H9 (cell line): ENCODE data around the gene RABGAP1L. TPM values are rescaled to one million over a fixed set of nuclear protein-coding genes. Genes with fewer than 3 reads are reported as not detected.

Experiments
- DNase-seq: peaks from one replicate; pipeline ENCODE4 v3.0.0-alpha.2; 2017
- H2AFZ ChIP-seq: one replicate; pipeline ENCODE4 v1.6.1; 2013; ENCODE audit warnings: mild to moderate bottlenecking, low read length, control low read depth, moderate library complexity
- H2AK5ac ChIP-seq: 2 replicates; pipeline ENCODE4 v1.6.1; 2013; ENCODE audit warnings: low read length, control low read depth, mixed read lengths; ENCODE audit not compliant: insufficient read length
- H2BK120ac ChIP-seq: one replicate; pipeline ENCODE4 v1.6.1; 2013; ENCODE audit warnings: low read depth, mild to moderate bottlenecking, low read length, control low read depth, inconsistent platforms; ENCODE audit not compliant: poor library complexity, severe bottlenecking
- H2BK12ac ChIP-seq: 2 replicates; pipeline ENCODE4 v1.6.1; 2013; ENCODE audit warnings: low read length, control low read depth, mixed read lengths, low read depth; ENCODE audit not compliant: insufficient read length
- H2BK15ac ChIP-seq: 2 replicates; pipeline ENCODE4 v1.6.1; 2013; ENCODE audit warnings: low read depth, low read length, control low read depth
- H2BK20ac ChIP-seq: one replicate; pipeline ENCODE4 v1.6.1; 2013; ENCODE audit warnings: low read depth, mild to moderate bottlenecking, low read length, control low read depth, inconsistent platforms; ENCODE audit not compliant: poor library complexity, severe bottlenecking
- H2BK5ac ChIP-seq: 2 replicates; pipeline ENCODE4 v1.6.1; 2013; ENCODE audit warnings: low read length, control low read depth, mixed read lengths; ENCODE audit not compliant: insufficient read length
- H3K14ac ChIP-seq: 2 replicates; pipeline ENCODE4 v1.6.1; 2013; ENCODE audit warnings: low read length, control low read depth; ENCODE audit not compliant: insufficient read depth
- H3K18ac ChIP-seq: 2 replicates; pipeline ENCODE4 v1.6.1; 2013; ENCODE audit warnings: low read depth, mild to moderate bottlenecking, mixed read lengths, low read length, control low read depth; ENCODE audit not compliant: insufficient read length
- H3K23ac ChIP-seq: 2 replicates; pipeline ENCODE4 v1.6.1; 2013; ENCODE audit warnings: low read length, control low read depth, mixed read lengths, low read depth; ENCODE audit not compliant: insufficient read length
- H3K23me2 ChIP-seq: 2 replicates; pipeline ENCODE4 v1.6.1; 2013; ENCODE audit warnings: low read depth, mild to moderate bottlenecking, mixed read lengths, low read length, control low read depth; ENCODE audit not compliant: insufficient read length, poor library complexity, severe bottlenecking
- H3K27ac ChIP-seq: 2 replicates; pipeline ENCODE4 v1.5.1; 2013; ENCODE audit warnings: low read length, control low read depth, mixed read lengths, low read depth; ENCODE audit not compliant: insufficient read length
- H3K27me3 ChIP-seq: 2 replicates; pipeline ENCODE4 v1.6.1; 2013; ENCODE audit warnings: low read length, control low read depth, inconsistent platforms; ENCODE audit not compliant: insufficient read depth
- H3K4ac ChIP-seq: 2 replicates; pipeline ENCODE4 v1.6.1; 2013; ENCODE audit warnings: low read depth, mild to moderate bottlenecking, control low read depth, inconsistent platforms, low read length, moderate library complexity
- H3K4me1 ChIP-seq: 2 replicates; pipeline ENCODE4 v1.6.1; 2013; ENCODE audit warnings: low read length, control low read depth, inconsistent platforms; ENCODE audit not compliant: insufficient read depth
- H3K4me2 ChIP-seq: 2 replicates; pipeline ENCODE4 v1.6.1; 2013; ENCODE audit warnings: low read length, control low read depth, mixed read lengths; ENCODE audit not compliant: insufficient read length, insufficient read depth
- H3K56ac ChIP-seq: 2 replicates; pipeline ENCODE4 v1.6.1; 2013; ENCODE audit warnings: low read depth, mild to moderate bottlenecking, mixed read lengths, low read length, control low read depth; ENCODE audit not compliant: insufficient read length
- H3K79me1 ChIP-seq: 2 replicates; pipeline ENCODE4 v1.6.1; 2013; ENCODE audit warnings: low read depth, mild to moderate bottlenecking, moderate library complexity, low read length, control low read depth, inconsistent platforms; ENCODE audit not compliant: insufficient read depth, poor library complexity, severe bottlenecking
- H3K79me2 ChIP-seq: 2 replicates; pipeline ENCODE4 v1.6.1; 2013; ENCODE audit warnings: low read length, control low read depth, inconsistent platforms; ENCODE audit not compliant: insufficient read depth
- H3K9ac ChIP-seq: 2 replicates; pipeline ENCODE4 v1.6.1; 2013; ENCODE audit warnings: low read length, control low read depth, mixed read lengths; ENCODE audit not compliant: insufficient read length; ENCODE audit errors: extremely low read depth
- H3K9me3 ChIP-seq: one replicate; pipeline ENCODE4 v1.6.1; 2013; ENCODE audit warnings: low read depth, low read length, inconsistent platforms; ENCODE audit not compliant: control insufficient read depth
- H3T11ph ChIP-seq: one replicate; pipeline ENCODE4 v1.6.1; 2013; ENCODE audit warnings: mild to moderate bottlenecking, low read length, control low read depth, inconsistent platforms
- H4K20me1 ChIP-seq: one replicate; pipeline ENCODE4 v1.6.1; 2013; ENCODE audit not compliant: control insufficient read depth, insufficient read length, insufficient read depth
- H4K5ac ChIP-seq: 2 replicates; pipeline ENCODE4 v1.6.1; 2013; ENCODE audit warnings: low read depth, mild to moderate bottlenecking, mixed read lengths, low read length, control low read depth; ENCODE audit not compliant: insufficient read length
- H4K8ac ChIP-seq: replicated peaks from 2 replicates; pipeline ENCODE4 v1.6.1; 2013; ENCODE audit warnings: low read length, control low read depth, mixed read lengths, low read depth; ENCODE audit not compliant: insufficient read length
- H4K91ac ChIP-seq: 2 replicates; pipeline ENCODE4 v1.6.1; 2013; ENCODE audit warnings: low read depth, mild to moderate bottlenecking, moderate library complexity, mixed read lengths, low read length, control low read depth; ENCODE audit not compliant: insufficient read length
- H3K27ac Mint-ChIP-seq, 3 experiments: 2 replicates in 2 of 3; 3 replicates in 1 of 3; pipeline ENCODE4 v1.8.0; 2020 to 2021; ENCODE audit warnings: mixed read lengths in 3 of 3, mild to moderate bottlenecking in 1 of 3, moderate library complexity in 1 of 3
- H3K27me3 Mint-ChIP-seq: 2 replicates; pipeline ENCODE4 v1.8.0; 2021; ENCODE audit warnings: low read depth, mild to moderate bottlenecking, moderate library complexity, mixed read lengths
- H3K36me3 Mint-ChIP-seq, 3 experiments: 2 replicates in 2 of 3; 3 replicates in 1 of 3; pipeline ENCODE4 v1.8.0; 2020 to 2021; ENCODE audit warnings: low read depth in 3 of 3, mixed read lengths in 3 of 3; ENCODE audit not compliant: insufficient read depth in 1 of 3
- H3K4me1 Mint-ChIP-seq, 2 experiments: 2 replicates each; pipeline ENCODE4 v1.8.0; 2020; ENCODE audit warnings: mixed read lengths in 2 of 2
- H3K4me3 Mint-ChIP-seq, 2 experiments: 2 replicates in 1 of 2; 3 replicates in 1 of 2; pipeline ENCODE4 v1.8.0; 2020 to 2021; ENCODE audit warnings: mild to moderate bottlenecking in 2 of 2, mixed read lengths in 2 of 2, moderate library complexity in 1 of 2
- H3K9me3 Mint-ChIP-seq, 2 experiments: 2 replicates in 1 of 2; 3 replicates in 1 of 2; pipeline ENCODE4 v1.8.0; 2020; ENCODE audit warnings: mild to moderate bottlenecking in 2 of 2, mixed read lengths in 2 of 2, moderate library complexity in 1 of 2
- CTCF ChIP-seq: fragments of 200-600 bp; sonication (generic); conservative IDR thresholded peaks from 3 replicates; pipeline ENCODE4 v1.8.0; 2021; ENCODE audit warnings: antibody characterized with exemption, mild to moderate bottlenecking
- WGBS: extraction: QIAGEN DNeasy Blood & Tissue Kit; methylation state at CpG from one replicate; pipeline ENCODE4 v1.1.7; 2013; ENCODE audit warnings: missing lambda C conversion rate, low lambda C conversion rate, mixed read lengths; ENCODE audit not compliant: insufficient read length; ENCODE audit errors: extremely low coverage; 5-methylcytosine and 5-hydroxymethylcytosine counted together
- total RNA-seq: library from RNA; stranded (reverse); gene quantifications from 2 replicates; pipeline ENCODE4 v1.2.1, GENCODE V29; 2021

The RABGAP1L gene
- total RNA-seq, 1 experiment from 2014 or later, result 147 TPM

GRCh38 chr1:174971902-174972301 lies 812.6 kb downstream of the RABGAP1L start:
- no peak for DNase-seq
- Histone ChIP-seq H3K9ac (no peak overlapping the region), H3K56ac (no peak overlapping the region), H3K4ac (no peak overlapping the region), H4K91ac (no peak overlapping the region), H3K23me2 (no peaks in the 10 kb centered on the region), H4K5ac (no peak overlapping the region), H3K14ac (no peak overlapping the region), H3K27me3 (no peaks in the 10 kb centered on the region), H4K8ac (no peak overlapping the region), H3T11ph (no peak overlapping the region), H2AK5ac (no peak overlapping the region), H3K79me1 (peaks cover 3% of the 10 kb centered on the region), H3K79me2 (no peaks in the 10 kb centered on the region), H3K18ac (no peak overlapping the region), H3K4me2 (no peak overlapping the region), H3K27ac (no peak overlapping the region), H3K9me3 (no peaks in the 10 kb centered on the region), H2BK20ac (no peak overlapping the region), H2AFZ (no peak overlapping the region), H3K4me1 (no peaks in the 10 kb centered on the region), H2BK12ac (no peak overlapping the region), H4K20me1 (no peaks in the 10 kb centered on the region), H2BK5ac (no peak overlapping the region), H2BK120ac (no peak overlapping the region), H2BK15ac (no peak overlapping the region), H3K23ac (no peak overlapping the region)
- Mint-ChIP-seq H3K27me3 (no peaks in the 10 kb centered on the region), H3K36me3 (peaks cover 32 to 76% (median 70%) of the 10 kb centered on the region in 3 experiments; a peak in 6 of 7 replicates), H3K4me1 (no peaks in the 10 kb centered on the region), H3K9me3 (no peaks in the 10 kb centered on the region), H3K27ac (peak overlapping the region; percentile 20 to 76 (median 59); a peak in 5 of 7 replicates), H3K4me3 (no peak overlapping the region)
- TF ChIP-seq CTCF, result no peak
- WGBS, result no CpG with 5 or more reads among the region's 2 CpGs
